Measurements from ENCODE around the gene UBALD2.

DNA sequence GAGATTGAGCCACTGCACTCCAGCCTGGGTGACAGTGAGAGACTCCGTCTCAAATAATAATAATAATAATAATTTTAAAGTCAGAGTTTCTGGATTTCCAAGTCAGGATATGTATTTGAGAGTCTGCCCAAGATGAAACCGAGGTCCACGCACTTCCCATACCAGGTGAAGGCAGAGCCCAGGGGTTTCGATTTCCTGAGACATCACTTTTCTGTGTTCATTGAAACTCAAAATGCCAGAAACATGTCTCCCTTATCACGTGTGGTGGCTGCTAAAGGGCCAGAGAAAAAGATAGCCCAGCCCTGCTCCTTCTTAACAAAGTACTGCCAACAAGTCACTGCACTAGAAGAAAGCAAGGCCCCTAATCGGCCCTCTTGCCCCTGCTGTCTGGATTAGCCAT is 15.0 kb upstream of the UBALD2 start:
- TF ChIP-seq GABPA (IDR thresholded peaks at IDR 0.05; ENCODE audit: low read depth) (no peak), CTCF (IDR thresholded peaks at IDR 0.05; ENCODE audit: insufficient read depth, low read length) (no peak)
- TF ChIP-seq, protein P1, sequence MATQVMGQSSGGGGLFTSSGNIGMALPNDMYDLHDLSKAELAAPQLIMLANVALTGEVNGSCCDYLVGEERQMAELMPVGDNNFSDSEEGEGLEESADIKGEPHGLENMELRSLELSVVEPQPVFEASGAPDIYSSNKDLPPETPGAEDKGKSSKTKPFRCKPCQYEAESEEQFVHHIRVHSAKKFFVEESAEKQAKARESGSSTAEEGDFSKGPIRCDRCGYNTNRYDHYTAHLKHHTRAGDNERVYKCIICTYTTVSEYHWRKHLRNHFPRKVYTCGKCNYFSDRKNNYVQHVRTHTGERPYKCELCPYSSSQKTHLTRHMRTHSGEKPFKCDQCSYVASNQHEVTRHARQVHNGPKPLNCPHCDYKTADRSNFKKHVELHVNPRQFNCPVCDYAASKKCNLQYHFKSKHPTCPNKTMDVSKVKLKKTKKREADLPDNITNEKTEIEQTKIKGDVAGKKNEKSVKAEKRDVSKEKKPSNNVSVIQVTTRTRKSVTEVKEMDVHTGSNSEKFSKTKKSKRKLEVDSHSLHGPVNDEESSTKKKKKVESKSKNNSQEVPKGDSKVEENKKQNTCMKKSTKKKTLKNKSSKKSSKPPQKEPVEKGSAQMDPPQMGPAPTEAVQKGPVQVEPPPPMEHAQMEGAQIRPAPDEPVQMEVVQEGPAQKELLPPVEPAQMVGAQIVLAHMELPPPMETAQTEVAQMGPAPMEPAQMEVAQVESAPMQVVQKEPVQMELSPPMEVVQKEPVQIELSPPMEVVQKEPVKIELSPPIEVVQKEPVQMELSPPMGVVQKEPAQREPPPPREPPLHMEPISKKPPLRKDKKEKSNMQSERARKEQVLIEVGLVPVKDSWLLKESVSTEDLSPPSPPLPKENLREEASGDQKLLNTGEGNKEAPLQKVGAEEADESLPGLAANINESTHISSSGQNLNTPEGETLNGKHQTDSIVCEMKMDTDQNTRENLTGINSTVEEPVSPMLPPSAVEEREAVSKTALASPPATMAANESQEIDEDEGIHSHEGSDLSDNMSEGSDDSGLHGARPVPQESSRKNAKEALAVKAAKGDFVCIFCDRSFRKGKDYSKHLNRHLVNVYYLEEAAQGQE (IDR thresholded peaks at IDR 0.05; ENCODE audit: insufficient replicate concordance, low read depth): no peak
